ENCODE results near the gene CEP250.
"Not testable (repeated sequence)": the region's sequence is repeated elsewhere in the genome, so short reads cannot be mapped to it uniquely, and the experiment has no call there.

CEP250 gene

GRCh38 chr20:35514371-35514932, 59.1 kb downstream of the CEP250 start:
- no peak overlapping the region for H3K4me3 ChIP-seq (ENCODE audit: low read depth, low read length)
- peaks cover 39% of the 10 kb centered on the region for H3K36me3 ChIP-seq (replicated peaks)
- H3K27me3 ChIP-seq (replicated peaks): no peaks in the 10 kb centered on the region
- TF ChIP-seq, protein P1, sequence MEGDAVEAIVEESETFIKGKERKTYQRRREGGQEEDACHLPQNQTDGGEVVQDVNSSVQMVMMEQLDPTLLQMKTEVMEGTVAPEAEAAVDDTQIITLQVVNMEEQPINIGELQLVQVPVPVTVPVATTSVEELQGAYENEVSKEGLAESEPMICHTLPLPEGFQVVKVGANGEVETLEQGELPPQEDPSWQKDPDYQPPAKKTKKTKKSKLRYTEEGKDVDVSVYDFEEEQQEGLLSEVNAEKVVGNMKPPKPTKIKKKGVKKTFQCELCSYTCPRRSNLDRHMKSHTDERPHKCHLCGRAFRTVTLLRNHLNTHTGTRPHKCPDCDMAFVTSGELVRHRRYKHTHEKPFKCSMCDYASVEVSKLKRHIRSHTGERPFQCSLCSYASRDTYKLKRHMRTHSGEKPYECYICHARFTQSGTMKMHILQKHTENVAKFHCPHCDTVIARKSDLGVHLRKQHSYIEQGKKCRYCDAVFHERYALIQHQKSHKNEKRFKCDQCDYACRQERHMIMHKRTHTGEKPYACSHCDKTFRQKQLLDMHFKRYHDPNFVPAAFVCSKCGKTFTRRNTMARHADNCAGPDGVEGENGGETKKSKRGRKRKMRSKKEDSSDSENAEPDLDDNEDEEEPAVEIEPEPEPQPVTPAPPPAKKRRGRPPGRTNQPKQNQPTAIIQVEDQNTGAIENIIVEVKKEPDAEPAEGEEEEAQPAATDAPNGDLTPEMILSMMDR (IDR thresholded peaks at IDR 0.05; ENCODE audit: low read depth, low read length, missing control alignments): no peak
- no peak overlapping the region for H3K27ac ChIP-seq
- in situ Hi-C loops (cut with HindIII; ENCODE audit: low pct_ligation_motif_present, low sequenced_read_pairs): no loop called here
- DNase-seq: no peak

- Histone ChIP-seq H3K27ac (no peak overlapping the region), H3K27me3 (replicated peaks) (no peaks in the 10 kb centered on the region), H3K4me3 (ENCODE audit: low read depth, low read length) (no peak overlapping the region), H3K36me3 (replicated peaks) (peaks cover 34% of the 10 kb centered on the region)
- DNase-seq: no peak
- TF ChIP-seq, protein P1 (IDR thresholded peaks at IDR 0.05; ENCODE audit: low read depth, low read length, missing control alignments): no peak
- in situ Hi-C loops (cut with HindIII; ENCODE audit: low pct_ligation_motif_present, low sequenced_read_pairs): no loop called here
Observed at GRCh38 chr20:35515341-35515740, 59.9 kb downstream of the CEP250 start.

DNA sequence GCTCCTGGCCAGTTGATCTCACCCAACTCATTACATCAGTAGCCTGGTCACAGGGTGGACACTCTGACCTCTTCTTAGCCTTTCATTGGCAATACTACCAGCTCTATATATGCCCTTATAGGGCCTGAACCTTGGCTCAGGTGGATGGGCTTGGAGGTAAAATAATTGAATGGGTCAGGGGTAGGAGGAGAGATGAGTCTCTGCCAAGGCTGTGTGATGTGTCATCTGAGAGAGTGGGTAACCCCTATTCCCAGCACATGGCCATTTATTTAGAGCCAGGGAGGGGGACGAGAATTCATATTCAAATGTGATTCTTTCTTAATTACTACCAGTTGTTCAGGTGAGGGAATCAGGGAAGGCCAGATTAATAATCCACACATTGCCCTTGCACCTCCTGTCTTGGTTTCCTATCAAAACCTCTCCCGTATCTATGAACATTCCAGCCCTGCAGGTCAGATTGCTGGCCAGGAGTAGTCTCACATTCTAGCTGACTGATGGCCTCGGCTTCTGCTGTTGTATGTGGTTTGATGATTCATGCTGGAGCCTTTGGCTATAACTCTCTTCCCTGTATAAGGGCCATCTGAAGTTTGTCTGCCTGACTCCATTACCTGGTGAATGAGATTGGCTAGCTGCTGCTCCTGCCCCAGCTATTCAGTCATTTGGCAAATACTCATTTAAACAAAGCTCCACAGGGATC, 60.7 kb downstream of the CEP250 start:
- H3K4me3 ChIP-seq (ENCODE audit: low read depth, low read length): no peak overlapping the region
- in situ Hi-C loops (cut with HindIII; ENCODE audit: low pct_ligation_motif_present, low sequenced_read_pairs): no loop called here
- TF ChIP-seq, protein P1 (IDR thresholded peaks at IDR 0.05; ENCODE audit: low read depth, low read length, missing control alignments): no peak
- peaks cover 27% of the 10 kb centered on the region for H3K36me3 ChIP-seq (replicated peaks)
- no peaks in the 10 kb centered on the region for H3K27me3 ChIP-seq (replicated peaks)
- DNase-seq: peak; percentile 87
- H3K27ac ChIP-seq: no peak overlapping the region

DNA sequence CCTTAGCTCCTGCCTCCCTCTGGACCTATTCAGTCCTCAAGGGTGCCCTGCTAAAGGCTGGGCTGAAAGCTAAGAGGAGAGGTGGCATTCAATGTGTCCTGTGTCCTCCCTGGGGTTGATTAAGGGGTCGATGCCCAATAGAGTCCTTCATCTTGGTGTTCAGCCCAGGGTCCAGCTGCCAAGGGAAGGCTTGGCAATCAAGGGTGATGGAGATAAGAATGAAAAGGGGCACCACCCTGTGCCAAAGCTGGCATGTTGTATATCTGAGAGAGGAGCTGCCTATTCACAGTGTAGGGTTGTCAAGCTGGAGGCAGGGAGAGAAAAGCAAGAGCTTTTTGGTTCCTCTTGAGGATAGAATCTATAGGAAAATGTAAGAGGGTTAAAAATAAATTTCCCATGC, 61.7 kb downstream of the CEP250 start:
- H3K36me3 ChIP-seq (replicated peaks): peaks cover 17% of the 10 kb centered on the region
- no peak overlapping the region for H3K4me3 ChIP-seq (ENCODE audit: low read depth, low read length)
- H3K27ac ChIP-seq: no peak overlapping the region
- no peaks in the 10 kb centered on the region for H3K27me3 ChIP-seq (replicated peaks)
- TF ChIP-seq, protein P1 (IDR thresholded peaks at IDR 0.05; ENCODE audit: low read depth, low read length, missing control alignments): no peak
- in situ Hi-C loops (cut with HindIII; ENCODE audit: low pct_ligation_motif_present, low sequenced_read_pairs): no loop called here
- no peak for DNase-seq

DNA sequence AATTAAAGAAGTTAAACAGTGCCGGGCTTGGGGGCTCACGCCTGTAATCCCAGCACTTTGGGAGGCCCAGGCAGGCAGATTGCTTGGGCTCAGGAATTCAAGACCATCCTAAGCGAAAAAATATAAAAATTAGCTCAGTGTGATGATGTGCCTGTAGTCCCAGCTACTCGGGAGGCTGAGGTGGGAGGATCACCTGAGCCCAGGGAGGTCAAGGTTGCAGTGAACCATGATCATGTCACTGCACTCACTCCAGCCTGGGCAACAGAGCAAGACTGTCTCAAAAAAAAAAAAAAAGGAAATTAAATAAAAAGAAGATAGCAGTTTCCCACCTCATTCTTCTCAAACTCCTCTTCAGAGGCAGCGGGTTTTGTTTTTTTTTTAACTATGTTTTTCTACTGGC, 62.4 kb downstream of the CEP250 start:
- in situ Hi-C loops (cut with HindIII; ENCODE audit: low pct_ligation_motif_present, low sequenced_read_pairs); H3K27ac ChIP-seq; DNase-seq; H3K4me3 ChIP-seq (ENCODE audit: low read depth, low read length); H3K27me3 ChIP-seq (replicated peaks): not testable (repeated sequence)
- H3K36me3 ChIP-seq (replicated peaks): peaks cover 11% of the 10 kb centered on the region

DNA sequence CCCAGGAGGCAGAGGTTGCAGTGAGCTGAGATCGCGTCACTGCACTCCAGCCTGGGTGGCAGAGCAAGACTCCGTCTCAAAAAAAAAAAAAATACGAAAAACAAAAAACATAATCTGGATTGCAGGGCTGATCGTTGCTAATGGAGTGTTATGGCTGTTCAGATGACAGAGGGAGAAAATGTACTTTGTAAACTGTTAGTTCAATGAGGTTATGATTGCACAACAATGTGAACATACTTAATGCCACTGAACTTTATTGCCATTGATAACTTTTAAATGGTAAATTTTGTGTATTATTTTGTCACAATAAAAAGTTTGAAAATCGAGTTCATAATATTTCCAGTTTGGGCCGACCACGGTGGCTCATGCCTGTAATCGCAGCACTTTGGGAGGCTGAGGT, 63.6 kb downstream of the CEP250 start:
- in situ Hi-C loops (cut with HindIII; ENCODE audit: low pct_ligation_motif_present, low sequenced_read_pairs): no loop called here
- no peak overlapping the region for H3K4me3 ChIP-seq (ENCODE audit: low read depth, low read length)
- no peak overlapping the region for H3K27ac ChIP-seq
- no peak for DNase-seq
- TF ChIP-seq, protein P1 (IDR thresholded peaks at IDR 0.05; ENCODE audit: low read depth, low read length, missing control alignments): no peak
- peaks cover 6% of the 10 kb centered on the region for H3K36me3 ChIP-seq (replicated peaks)
- H3K27me3 ChIP-seq (replicated peaks): no peaks in the 10 kb centered on the region
